GM18909 (cell line): ENCODE data around the gene ATXN1.
A peak's percentile ranks its signal among the peaks of the same experiment; 100 is the strongest.

Experiments
- ATAC-seq: cut with Tn5 transposase; IDR thresholded peaks from one replicate; pipeline ENCODE4 v1.9.1; 2021; ENCODE audit warnings: mild to moderate bottlenecking; ENCODE audit not compliant: unreplicated experiment, poor library complexity

Gene ATXN1

GRCh38 chr6:16437095-16437494 is 324.2 kb downstream of the ATXN1 start:
- no peak for ATAC-seq

- ATAC-seq, result no peak
These were observed 324.7 kb downstream of the ATXN1 start for GRCh38 chr6:16436550-16436949.

- no peak for ATAC-seq
These were observed 326.4 kb downstream of the ATXN1 start for GRCh38 chr6:16434885-16435284.

- no peak for ATAC-seq
These were observed 327.8 kb downstream of the ATXN1 start for GRCh38 chr6:16433338-16433890.

GRCh38 chr6:16432075-16433032 is 328.9 kb downstream of the ATXN1 start:
- peak; percentile 72 for ATAC-seq

- no peak for ATAC-seq
These were observed 330.2 kb downstream of the ATXN1 start for GRCh38 chr6:16431106-16431505.

- ATAC-seq, result no peak
These were observed 330.7 kb downstream of the ATXN1 start for GRCh38 chr6:16430391-16431089.

GRCh38 chr6:16429669-16430068 is 331.6 kb downstream of the ATXN1 start:
- ATAC-seq, result no peak

GRCh38 chr6:16427124-16427523 is 334.1 kb downstream of the ATXN1 start:
- no peak for ATAC-seq

GRCh38 chr6:16425881-16426615 is 335.2 kb downstream of the ATXN1 start:
- no peak for ATAC-seq

- ATAC-seq, result peak; percentile 37
These were observed 339.7 kb downstream of the ATXN1 start for GRCh38 chr6:16421462-16421960.

- peak; percentile 69 for ATAC-seq
These were observed 340.4 kb downstream of the ATXN1 start for GRCh38 chr6:16420715-16421461.

GRCh38 chr6:16420337-16420714 is 340.9 kb downstream of the ATXN1 start:
- peak; percentile 22 for ATAC-seq

- peak; percentile 64 for ATAC-seq
These were observed 341.5 kb downstream of the ATXN1 start for GRCh38 chr6:16419636-16420336.

GRCh38 chr6:16418151-16418550 is 343.1 kb downstream of the ATXN1 start:
- ATAC-seq, result no peak

- no peak for ATAC-seq
These were observed 345.6 kb downstream of the ATXN1 start for GRCh38 chr6:16415677-16416076.

- ATAC-seq, result peak; percentile 55
These were observed 347.1 kb downstream of the ATXN1 start for GRCh38 chr6:16414205-16414604.

- ATAC-seq, result peak; percentile 43
These were observed 347.9 kb downstream of the ATXN1 start for GRCh38 chr6:16413399-16413798.

- peak; percentile 21 for ATAC-seq
These were observed 348.3 kb downstream of the ATXN1 start for GRCh38 chr6:16412982-16413381.
